ENCODE data around the gene SERINC2. TPM values are rescaled to one million over a fixed set of nuclear protein-coding genes. Genes with fewer than 3 reads are reported as not detected.
"Not testable (repeated sequence)": the region's sequence is repeated elsewhere in the genome, so short reads cannot be mapped to it uniquely, and the experiment has no call there.

Gene SERINC2
- total RNA-seq, 3 donors from 2014 or later (not counting 1 experiment from before 2014, with no cell fraction given), result 0.25 to 1.1 (median 0.40) TPM

GRCh38 chr1:31474567-31474966 lies 61.6 kb downstream of the SERINC2 start:
- DNase-seq; H3K27ac Mint-ChIP-seq; intact Hi-C loops (cut with micrococcal nuclease); H3K36me3 ChIP-seq (ENCODE audit: control insufficient read depth, insufficient read depth, low read length); H3K4me1 Mint-ChIP-seq; ATAC-seq; H3K4me1 ChIP-seq (ENCODE audit: control insufficient read depth, insufficient read depth, low read length); H3K4me3 ChIP-seq (ENCODE audit: low read length); H3K4me3 Mint-ChIP-seq; H3K27ac ChIP-seq (ENCODE audit: low read length); H3K9me3 ChIP-seq (ENCODE audit: control insufficient read depth, insufficient read depth, low read length); H3K9me3 Mint-ChIP-seq; H3K36me3 Mint-ChIP-seq; H3K27me3 ChIP-seq (ENCODE audit: control insufficient read depth, insufficient read depth, low read length): not testable (repeated sequence)
- 88% methylated on average over 7 of the region's 7 CpGs for WGBS (ENCODE audit: insufficient coverage)
- peaks cover 13% of the 10 kb centered on the region in 2 donors for H3K27me3 Mint-ChIP-seq (ENCODE audit: low read depth in 2 of 2)

GRCh38 chr1:31476891-31477846 lies 64.2 kb downstream of the SERINC2 start:
- Histone ChIP-seq H3K4me1 (ENCODE audit: control insufficient read depth, insufficient read depth, low read length) (no peaks in the 10 kb centered on the region), H3K4me3 (ENCODE audit: low read length) (no peak overlapping the region), H3K27me3 (ENCODE audit: control insufficient read depth, insufficient read depth, low read length) (no peaks in the 10 kb centered on the region), H3K36me3 (ENCODE audit: control insufficient read depth, insufficient read depth, low read length) (no peaks in the 10 kb centered on the region), H3K27ac (ENCODE audit: low read length) (no peak overlapping the region), H3K9me3 (ENCODE audit: control insufficient read depth, insufficient read depth, low read length) (no peaks in the 10 kb centered on the region)
- WGBS (ENCODE audit: insufficient coverage), result 70% methylated on average over 10 of the region's 10 CpGs
- no peak for TF ChIP-seq CTCF (IDR thresholded peaks at IDR 0.05)
- no peak overlapping the region for H3K4me3 Mint-ChIP-seq
- no peaks in the 10 kb centered on the region for H3K36me3 Mint-ChIP-seq
- H3K9me3 Mint-ChIP-seq, result peaks cover 0 to 3% of the 10 kb centered on the region in 2 donors
- no peaks in the 10 kb centered on the region for H3K4me1 Mint-ChIP-seq
- no peak for ATAC-seq
- H3K27ac Mint-ChIP-seq, result no peak overlapping the region
- peaks cover 4 to 5% of the 10 kb centered on the region in 2 donors for H3K27me3 Mint-ChIP-seq (ENCODE audit: low read depth in 2 of 2)
- DNase-seq, result no peak
- intact Hi-C loops (cut with micrococcal nuclease), result no loop called here

DNA sequence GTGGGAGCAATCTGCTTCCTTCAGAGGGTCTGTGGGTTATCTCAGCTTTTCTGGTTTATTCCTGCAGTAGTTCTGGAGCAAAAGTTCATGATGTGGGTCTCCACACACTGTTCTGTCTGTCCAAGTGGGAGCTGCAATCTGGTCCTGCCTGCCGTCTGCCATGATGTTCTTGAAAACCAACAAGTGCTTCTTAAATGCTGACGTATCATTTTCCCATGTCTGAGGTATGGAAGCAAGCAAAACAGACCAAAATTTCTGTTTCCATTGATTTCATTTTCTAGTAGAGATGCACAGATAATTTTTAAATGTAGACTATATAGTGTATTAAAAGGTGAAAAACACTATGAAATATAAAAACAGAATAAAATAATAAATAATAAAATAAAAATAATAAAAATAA lies 65.2 kb downstream of the SERINC2 start:
- H3K36me3 Mint-ChIP-seq, result no peaks in the 10 kb centered on the region
- Histone ChIP-seq H3K4me1 (ENCODE audit: control insufficient read depth, insufficient read depth, low read length) (no peaks in the 10 kb centered on the region), H3K9me3 (ENCODE audit: control insufficient read depth, insufficient read depth, low read length) (no peaks in the 10 kb centered on the region), H3K27me3 (ENCODE audit: control insufficient read depth, insufficient read depth, low read length) (no peaks in the 10 kb centered on the region), H3K36me3 (ENCODE audit: control insufficient read depth, insufficient read depth, low read length) (no peaks in the 10 kb centered on the region), H3K27ac (ENCODE audit: low read length) (no peak overlapping the region), H3K4me3 (ENCODE audit: low read length) (no peak overlapping the region)
- H3K4me1 Mint-ChIP-seq, result no peaks in the 10 kb centered on the region
- peaks cover 0 to 3% of the 10 kb centered on the region in 2 donors for H3K9me3 Mint-ChIP-seq
- H3K27ac Mint-ChIP-seq, result no peak overlapping the region
- TF ChIP-seq CTCF (IDR thresholded peaks at IDR 0.05), result no peak
- intact Hi-C loops (cut with micrococcal nuclease), result no loop called here
- no peak for ATAC-seq
- no peak for DNase-seq
- peaks cover 3 to 5% of the 10 kb centered on the region in 2 donors for H3K27me3 Mint-ChIP-seq (ENCODE audit: low read depth in 2 of 2)
- 92% methylated on average over 2 of the region's 2 CpGs for WGBS (ENCODE audit: insufficient coverage)
- H3K4me3 Mint-ChIP-seq, result no peak overlapping the region

DNA sequence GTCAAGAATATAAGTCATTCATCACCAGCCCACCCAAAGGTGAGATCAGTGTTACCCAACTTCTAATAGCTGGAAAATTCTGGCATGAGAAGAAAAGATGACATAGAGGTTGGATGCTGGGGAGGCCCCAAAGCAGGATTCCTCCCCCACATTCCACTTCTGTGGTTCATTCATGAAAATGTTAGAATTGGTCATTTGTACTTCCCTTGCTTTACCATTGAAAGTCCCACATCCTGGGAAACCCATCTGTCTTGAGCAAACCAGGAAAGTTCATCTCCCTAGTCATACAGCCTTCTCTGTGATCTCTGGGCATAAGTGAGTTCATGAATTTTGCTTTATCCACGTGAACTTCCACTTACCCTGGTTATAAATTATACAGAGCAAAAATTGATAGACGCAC lies 66.8 kb downstream of the SERINC2 start:
- no peaks in the 10 kb centered on the region for H3K4me1 Mint-ChIP-seq
- Histone ChIP-seq H3K4me1 (ENCODE audit: control insufficient read depth, insufficient read depth, low read length) (no peaks in the 10 kb centered on the region), H3K4me3 (ENCODE audit: low read length) (no peak overlapping the region), H3K27ac (ENCODE audit: low read length) (no peak overlapping the region), H3K27me3 (ENCODE audit: control insufficient read depth, insufficient read depth, low read length) (no peaks in the 10 kb centered on the region), H3K36me3 (ENCODE audit: control insufficient read depth, insufficient read depth, low read length) (no peaks in the 10 kb centered on the region), H3K9me3 (ENCODE audit: control insufficient read depth, insufficient read depth, low read length) (no peaks in the 10 kb centered on the region)
- peaks cover 0 to 3% of the 10 kb centered on the region in 2 donors for H3K9me3 Mint-ChIP-seq
- H3K36me3 Mint-ChIP-seq, result no peaks in the 10 kb centered on the region
- ATAC-seq (no peak), DNase-seq (no peak)
- no CpG with 5 or more reads among the region's 2 CpGs for WGBS (ENCODE audit: insufficient coverage)
- H3K4me3 Mint-ChIP-seq, result no peak overlapping the region
- H3K27me3 Mint-ChIP-seq (ENCODE audit: low read depth in 2 of 2), result peaks cover 3 to 5% of the 10 kb centered on the region in 2 donors
- intact Hi-C loops (cut with micrococcal nuclease), result no loop called here
- no peak overlapping the region for H3K27ac Mint-ChIP-seq
- no peak for TF ChIP-seq CTCF (IDR thresholded peaks at IDR 0.05)

DNA sequence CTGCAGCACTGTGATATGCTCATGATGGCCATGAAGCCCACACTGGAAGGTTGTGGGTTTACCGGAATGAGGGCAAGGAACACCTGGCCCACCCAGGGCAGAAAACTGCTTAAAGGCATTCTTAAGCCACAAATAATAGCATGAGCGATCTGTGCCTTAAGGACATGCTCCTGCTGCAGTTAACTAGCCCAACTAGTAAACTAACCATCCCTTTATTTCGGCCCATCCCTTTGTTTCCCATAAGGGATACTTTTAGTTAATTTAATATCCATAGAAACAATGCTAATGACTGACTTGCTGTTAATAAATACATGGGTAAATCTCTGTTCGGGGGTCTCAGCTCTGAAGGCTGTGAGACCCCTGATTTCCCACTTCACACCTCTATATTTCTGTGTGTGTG lies 67.4 kb downstream of the SERINC2 start:
- H3K9me3 Mint-ChIP-seq; H3K4me3 ChIP-seq (ENCODE audit: low read length); H3K9me3 ChIP-seq (ENCODE audit: control insufficient read depth, insufficient read depth, low read length); ATAC-seq; H3K4me1 ChIP-seq (ENCODE audit: control insufficient read depth, insufficient read depth, low read length); H3K4me3 Mint-ChIP-seq; H3K27ac Mint-ChIP-seq; H3K4me1 Mint-ChIP-seq; H3K27ac ChIP-seq (ENCODE audit: low read length); H3K36me3 Mint-ChIP-seq; H3K27me3 Mint-ChIP-seq (ENCODE audit: low read depth in 2 of 2); intact Hi-C loops (cut with micrococcal nuclease); H3K27me3 ChIP-seq (ENCODE audit: control insufficient read depth, insufficient read depth, low read length); H3K36me3 ChIP-seq (ENCODE audit: control insufficient read depth, insufficient read depth, low read length); DNase-seq: not testable (repeated sequence)
- WGBS (ENCODE audit: insufficient coverage), result 0% methylated on average over 1 of the region's 4 CpGs

Measured in natural killer cell (primary cell).